Right lobe of liver (tissue), 4 donors: Measurements from ENCODE around the gene SMYD1.

ENCODE experiments used
- CTCF ChIP-seq, 4 donors: fragments of 200-600 bp in 3 of 4; fragments of 450-650 bp in 1 of 4; IDR thresholded peaks; one replicate each; pipeline versions ENCODE4 v1.5.1 to v1.8.0; 2016 to 2022; ENCODE audit warnings: antibody characterized with exemption in 4 of 4, mild to moderate bottlenecking in 2 of 4
- POLR2A ChIP-seq: fragments of 450-650 bp; IDR thresholded peaks from one replicate; pipeline ENCODE4 v1.6.1; 2017; ENCODE audit warnings: antibody characterized with exemption, mild to moderate bottlenecking
- donor health status: DM: no; HTN: no; CAD: no.
- donor health status: DM: no; HTN: no; CAD: no.
- donor health status: DM: no; HTN: yes; CAD: no.

DNA sequence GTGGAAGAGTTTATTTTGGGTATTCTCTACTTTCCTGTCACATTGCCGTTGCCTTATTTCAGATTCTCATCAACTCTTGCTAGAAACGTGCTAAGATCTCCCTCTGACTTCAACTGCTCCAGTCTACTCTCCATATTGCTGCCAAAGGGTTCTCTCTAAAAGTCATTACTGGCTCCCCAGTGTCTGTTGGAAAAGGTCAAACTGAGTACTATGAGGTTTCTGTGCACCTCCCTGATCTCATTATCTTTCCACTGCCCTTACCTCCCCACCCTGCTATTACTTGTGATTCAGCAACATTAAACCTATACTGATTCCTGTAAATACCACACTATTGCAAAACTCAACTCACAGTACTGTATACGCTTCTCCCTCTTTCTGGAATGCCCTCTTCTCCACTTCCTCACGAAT, 10.2 kb upstream of the SMYD1 start:
- no peak for TF ChIP-seq CTCF (IDR thresholded peaks at IDR 0.05)
- TF ChIP-seq POLR2A = no peak
